ENCODE data around the gene DIO3.
"Not testable (repeated sequence)": the region's sequence is repeated elsewhere in the genome, so short reads cannot be mapped to it uniquely, and the experiment has no call there.

The DIO3 gene

DNA sequence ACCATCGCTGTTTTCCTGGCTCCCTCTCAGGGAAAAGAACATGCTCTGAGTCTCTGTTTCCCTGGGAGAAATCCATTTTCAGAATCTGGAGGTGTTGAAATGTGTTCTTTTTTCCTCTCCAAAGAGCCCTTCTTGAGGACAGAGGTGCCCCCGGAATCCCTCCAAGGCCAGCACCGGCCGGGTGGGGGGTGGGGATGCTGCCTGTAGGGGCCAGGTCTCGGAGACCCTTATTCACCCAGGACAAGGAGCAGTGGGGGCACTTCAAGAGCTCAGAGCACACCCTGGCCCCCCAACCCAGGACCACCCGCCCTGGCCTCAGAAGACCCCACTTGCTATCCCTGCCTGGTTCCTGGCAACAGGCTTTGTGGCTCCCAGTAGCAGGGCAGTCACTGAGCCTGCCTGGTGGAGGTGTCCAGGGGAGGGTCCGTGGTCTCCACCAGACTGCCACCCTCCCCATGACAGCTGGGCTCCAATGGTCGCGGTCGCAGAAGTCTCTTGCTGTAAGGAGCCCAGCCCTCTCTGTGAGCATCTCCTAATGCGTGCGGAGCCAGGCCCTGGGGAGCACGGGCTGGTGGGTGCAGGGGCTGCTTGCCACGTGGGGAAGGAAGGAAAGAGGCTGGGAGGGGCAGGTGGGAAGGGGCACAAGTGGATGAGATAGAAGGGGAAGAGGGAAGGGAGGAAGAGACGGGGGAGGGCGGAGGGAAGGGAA lies 13.2 kb upstream of the DIO3 start:
- no peak for DNase-seq (ENCODE audit: extremely low read depth, low read depth)
- no peak for TF ChIP-seq CTCF (IDR thresholded peaks at IDR 0.05; ENCODE audit: low read depth, low read length, missing control alignments)

DNA sequence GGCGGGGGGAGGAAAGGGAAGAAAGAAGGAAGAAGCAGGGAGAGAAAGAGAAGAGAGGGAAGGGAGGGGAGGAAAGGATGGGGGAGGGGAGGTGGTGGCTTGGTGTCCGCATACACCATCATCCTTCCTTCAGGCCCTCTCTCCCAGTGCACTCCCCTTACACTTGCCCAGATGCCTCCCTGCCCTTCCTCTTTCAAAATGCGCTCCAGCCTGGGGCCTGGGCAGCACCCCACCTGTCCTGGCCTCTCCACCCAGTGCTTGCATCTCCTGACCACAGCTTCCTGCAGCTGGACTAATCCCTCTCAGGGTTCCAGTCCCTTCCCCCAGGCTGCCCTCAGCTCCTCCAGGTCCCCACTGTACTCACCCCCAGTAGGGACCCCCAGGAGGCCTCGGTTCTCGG lies 12.6 kb upstream of the DIO3 start:
- no peak overlapping the region for H3K4me3 ChIP-seq (replicated peaks; ENCODE audit: low read depth, low read length)

More for the DNA sequence above, 13.2 kb upstream of the DIO3 start:
- no peak overlapping the region for H3K4me3 ChIP-seq (replicated peaks; ENCODE audit: low read depth, low read length)

DNA sequence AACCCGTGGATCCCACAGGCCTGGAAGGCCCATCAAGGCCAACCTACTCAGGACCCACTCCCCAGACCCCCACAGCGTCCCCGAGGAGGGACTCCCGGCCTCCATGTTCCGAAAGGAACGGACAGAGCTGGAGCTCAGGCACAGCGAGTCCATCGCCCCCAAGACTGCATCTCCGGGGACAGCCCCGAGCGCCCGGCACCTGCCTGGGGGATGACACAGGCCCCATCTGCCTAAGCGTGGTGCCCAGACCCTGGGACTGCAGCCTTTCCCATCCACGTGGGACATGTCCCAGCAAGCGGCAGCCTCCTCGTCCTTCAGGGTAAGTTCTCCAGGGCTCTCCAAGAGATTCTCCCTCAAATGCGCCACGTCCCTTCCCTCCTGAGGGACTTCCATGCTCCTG lies 12.1 kb upstream of the DIO3 start:
- TF ChIP-seq CTCF (IDR thresholded peaks at IDR 0.05; ENCODE audit: low read depth, low read length, missing control alignments): no peak
- H3K4me3 ChIP-seq (replicated peaks; ENCODE audit: low read depth, low read length): no peak overlapping the region
- no peak for DNase-seq (ENCODE audit: extremely low read depth, low read depth)

More for the DNA sequence above, 12.6 kb upstream of the DIO3 start:
- DNase-seq (ENCODE audit: extremely low read depth, low read depth): no peak
- no peak for TF ChIP-seq CTCF (IDR thresholded peaks at IDR 0.05; ENCODE audit: low read depth, low read length, missing control alignments)

DNA sequence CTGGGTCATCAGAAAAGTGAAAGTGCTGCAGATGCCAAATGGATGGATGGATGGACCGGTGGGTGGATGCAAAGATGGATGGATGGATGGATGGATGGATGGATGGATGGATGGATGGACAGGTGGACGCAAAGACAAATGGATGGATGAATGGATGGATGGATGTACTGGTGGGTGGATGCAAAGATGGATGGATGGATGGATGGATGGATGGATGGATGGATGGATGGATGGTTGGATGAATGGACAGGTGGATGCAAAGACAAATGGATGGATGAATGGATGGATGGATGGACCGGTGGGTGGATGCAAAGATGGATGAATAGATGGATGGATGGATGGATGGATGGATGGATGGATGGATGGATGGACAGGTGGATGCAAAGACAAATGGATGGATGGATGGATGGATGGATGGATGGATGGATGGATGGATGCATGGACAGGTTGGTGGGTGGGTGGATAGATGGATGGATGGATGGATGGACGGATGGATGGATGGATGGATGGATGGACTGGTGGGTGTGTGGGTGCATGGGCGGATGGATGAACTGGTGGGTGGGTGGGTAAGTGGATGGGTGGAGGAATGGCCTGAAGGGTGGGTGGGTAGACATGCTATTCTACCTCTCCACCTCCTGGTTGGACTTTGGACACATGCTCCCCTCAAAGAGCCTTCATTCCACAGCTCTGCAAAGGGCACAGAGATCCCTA lies 10.9 kb upstream of the DIO3 start:
- not testable (repeated sequence) for DNase-seq (ENCODE audit: extremely low read depth, low read depth); H3K4me3 ChIP-seq (replicated peaks; ENCODE audit: low read depth, low read length)

DNA sequence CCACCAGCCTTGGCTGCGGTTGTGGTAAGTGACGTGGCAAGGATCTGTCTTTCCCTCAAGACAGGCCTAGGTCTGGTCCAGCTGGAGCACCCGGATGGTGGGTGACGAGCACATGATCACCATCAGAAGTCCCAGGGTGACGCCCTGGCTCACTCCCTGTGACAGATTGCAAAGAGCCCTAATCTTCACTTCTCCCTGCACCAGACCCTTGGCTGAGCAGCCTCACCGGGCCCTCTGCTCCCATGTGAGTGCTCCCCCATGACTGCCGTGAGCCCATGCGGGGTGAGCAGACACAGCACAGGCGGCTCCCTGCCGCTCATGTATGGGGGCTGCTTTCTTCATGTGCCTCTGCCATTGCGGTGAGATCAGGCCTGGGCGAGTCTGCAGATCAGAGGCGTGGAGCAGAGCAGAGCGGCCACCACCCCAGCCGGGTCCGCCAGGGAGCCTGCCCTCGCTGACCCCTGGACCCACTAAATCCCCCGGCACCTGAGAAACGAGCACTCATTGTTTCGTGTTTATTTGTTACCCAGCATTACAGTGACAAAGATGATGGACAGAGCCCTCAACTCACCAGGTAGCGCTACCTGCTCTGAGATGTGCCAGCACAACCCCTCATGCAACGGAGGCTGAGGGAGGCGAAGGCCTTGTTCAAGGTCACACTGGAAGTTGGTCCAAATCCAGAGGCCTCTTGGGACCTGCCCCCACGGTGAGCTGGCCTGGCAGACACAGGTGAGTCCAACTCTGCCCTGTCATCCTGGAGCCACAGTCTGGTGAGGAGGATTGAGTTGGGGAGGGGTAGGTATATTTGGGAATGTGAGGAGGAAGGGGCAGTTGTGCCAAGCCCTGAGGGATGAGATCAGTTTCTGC lies 9.3 kb upstream of the DIO3 start:
- no peak overlapping the region for H3K4me3 ChIP-seq (replicated peaks; ENCODE audit: low read depth, low read length)
- no peak for TF ChIP-seq CTCF (IDR thresholded peaks at IDR 0.05; ENCODE audit: low read depth, low read length, missing control alignments)

DNA sequence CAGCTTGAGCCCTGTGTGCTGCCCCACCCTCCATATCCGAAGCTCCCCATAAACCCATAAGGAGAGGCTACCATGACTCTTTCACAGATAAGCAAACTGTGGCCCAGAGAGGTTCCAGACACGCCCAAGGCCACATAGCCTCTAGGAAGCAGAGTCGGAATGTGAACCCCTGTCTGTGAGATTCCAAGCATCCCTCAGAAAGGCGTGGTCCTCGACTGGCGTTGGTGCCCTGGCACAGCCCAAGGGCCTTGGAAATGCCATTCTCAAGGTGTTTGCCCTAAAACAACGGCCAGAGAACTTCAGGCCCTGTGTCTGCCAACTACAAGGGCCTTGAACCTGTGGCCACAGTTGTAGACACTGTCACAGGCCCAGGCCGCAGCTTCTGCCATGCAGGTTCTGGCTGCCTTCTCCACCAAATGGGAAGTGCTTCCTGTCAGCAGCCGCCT lies 8.5 kb upstream of the DIO3 start:
- DNase-seq (ENCODE audit: extremely low read depth, low read depth): no peak
- no peak overlapping the region for H3K4me3 ChIP-seq (replicated peaks; ENCODE audit: low read depth, low read length)
- TF ChIP-seq CTCF (IDR thresholded peaks at IDR 0.05; ENCODE audit: low read depth, low read length, missing control alignments): no peak

More for the DNA sequence above, 9.3 kb upstream of the DIO3 start:
- no peak for DNase-seq (ENCODE audit: extremely low read depth, low read depth)

DNA sequence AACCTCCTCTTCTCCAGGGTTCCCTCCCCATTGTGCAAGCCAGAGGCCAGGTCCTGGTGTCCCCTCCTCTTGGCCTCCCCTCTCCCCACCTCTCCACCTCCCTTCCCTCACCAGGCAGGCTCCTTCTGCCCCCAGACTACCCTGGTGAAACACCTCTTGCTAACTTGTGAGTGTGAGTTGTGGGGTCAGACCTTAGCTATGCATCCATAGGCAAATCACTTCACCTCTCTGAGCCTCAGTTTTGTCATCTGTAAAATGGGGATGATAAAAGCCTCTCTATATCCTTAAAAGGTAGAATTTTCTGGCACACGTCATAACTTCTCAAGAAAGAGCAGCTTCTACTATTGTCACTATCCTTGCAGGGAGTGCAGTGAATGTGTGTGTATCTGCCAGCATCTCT lies 7.9 kb upstream of the DIO3 start:
- TF ChIP-seq CTCF (IDR thresholded peaks at IDR 0.05; ENCODE audit: low read depth, low read length, missing control alignments): no peak
- H3K4me3 ChIP-seq (replicated peaks; ENCODE audit: low read depth, low read length): no peak overlapping the region
- no peak for DNase-seq (ENCODE audit: extremely low read depth, low read depth)

Measured in HFF-Myc (cell line).